Choroid plexus epithelial cell (primary cell): Measurements from ENCODE around the gene TRAPPC10.
"Not testable (repeated sequence)": the region's sequence is repeated elsewhere in the genome, so short reads cannot be mapped to it uniquely, and the experiment has no call there.

ENCODE experiments used
- DNase-seq: peaks from one replicate; pipeline ENCODE4 v3.0.0-alpha.2; 2010; ENCODE audit warnings: low read depth
- H3K4me3 ChIP-seq: 2 replicates; pipeline ENCODE4 v1.5.1; 2011; ENCODE audit warnings: low read depth, mild to moderate bottlenecking, control low read depth, low read length, moderate library complexity

Gene TRAPPC10

GRCh38 chr21:44147108-44147507, 135.0 kb downstream of the TRAPPC10 start:
- H3K4me3 ChIP-seq, DNase-seq: not testable (repeated sequence)

- H3K4me3 ChIP-seq, DNase-seq: not testable (repeated sequence)
These were observed 138.1 kb downstream of the TRAPPC10 start for GRCh38 chr21:44150255-44150654.

- not testable (repeated sequence) for DNase-seq, H3K4me3 ChIP-seq
These were observed 141.2 kb downstream of the TRAPPC10 start for GRCh38 chr21:44153214-44153888.

- DNase-seq, H3K4me3 ChIP-seq: not testable (repeated sequence)
These were observed 141.8 kb downstream of the TRAPPC10 start for GRCh38 chr21:44153889-44154228.

GRCh38 chr21:44154816-44155230, 142.7 kb downstream of the TRAPPC10 start:
- not testable (repeated sequence) for DNase-seq, H3K4me3 ChIP-seq

GRCh38 chr21:44155231-44155993, 143.3 kb downstream of the TRAPPC10 start:
- not testable (repeated sequence) for DNase-seq, H3K4me3 ChIP-seq

- DNase-seq, H3K4me3 ChIP-seq: not testable (repeated sequence)
These were observed 143.9 kb downstream of the TRAPPC10 start for GRCh38 chr21:44155994-44156380.
